Measurements from ENCODE around the gene ZNF396.
A peak's percentile ranks its signal among the peaks of the same experiment; 100 is the strongest.

Gene ZNF396

DNA sequence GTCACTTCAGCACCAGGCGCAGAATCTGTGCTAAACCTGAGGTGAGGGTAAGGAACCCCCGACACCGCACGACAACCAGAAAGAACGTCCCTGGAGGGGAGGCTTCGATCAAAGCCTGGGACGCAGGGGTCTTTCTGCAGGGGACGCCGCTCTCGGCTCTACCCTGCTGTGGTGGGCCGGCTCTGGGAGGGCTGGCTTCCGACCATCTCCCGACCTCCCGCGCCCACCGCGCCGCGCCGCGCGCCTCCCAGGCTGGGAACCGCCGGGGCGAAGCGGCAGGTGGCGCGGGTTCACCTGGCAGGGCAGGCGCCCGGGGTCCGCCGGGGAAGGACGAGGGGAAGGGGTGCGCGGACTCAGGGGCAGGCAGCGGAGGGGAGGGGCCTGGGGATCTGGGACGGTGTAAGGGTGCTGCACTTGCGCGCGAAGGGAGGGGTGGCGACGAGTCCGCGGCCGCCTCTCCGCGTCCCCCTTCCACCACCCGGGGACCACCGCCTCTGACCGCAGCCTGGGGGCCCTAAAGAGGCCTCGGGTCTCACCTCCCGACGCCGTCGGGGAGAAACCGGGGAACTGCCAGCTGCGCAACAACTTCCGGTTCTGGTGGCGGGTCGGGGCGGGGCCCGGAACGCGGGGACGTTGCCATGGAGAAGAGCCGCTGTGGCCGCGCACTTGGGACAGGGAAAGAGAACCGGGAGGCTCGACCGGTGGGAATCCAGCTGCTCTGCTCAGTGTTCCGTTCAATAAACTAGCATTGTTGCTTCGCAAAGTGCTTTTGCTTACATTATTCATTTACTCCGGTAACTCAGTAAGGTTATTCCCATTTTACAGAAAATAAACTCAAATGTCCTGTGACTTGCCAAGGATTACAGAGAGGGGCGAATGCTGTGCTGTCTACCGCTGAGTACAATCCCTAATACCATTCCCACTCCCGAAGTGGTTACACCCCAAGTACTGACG, at the start of gene ZNF396:
Gene ZNF396 (minus strand): TSS at position 596 of the 954 bp plus-strand sequence. CDS start 3,045 bp downstream, outside the sequence.
- DNase-seq (ENCODE audit: low read depth in 1 of 2, low spot score in 1 of 2) = peak; percentile 34 to 55

DNA sequence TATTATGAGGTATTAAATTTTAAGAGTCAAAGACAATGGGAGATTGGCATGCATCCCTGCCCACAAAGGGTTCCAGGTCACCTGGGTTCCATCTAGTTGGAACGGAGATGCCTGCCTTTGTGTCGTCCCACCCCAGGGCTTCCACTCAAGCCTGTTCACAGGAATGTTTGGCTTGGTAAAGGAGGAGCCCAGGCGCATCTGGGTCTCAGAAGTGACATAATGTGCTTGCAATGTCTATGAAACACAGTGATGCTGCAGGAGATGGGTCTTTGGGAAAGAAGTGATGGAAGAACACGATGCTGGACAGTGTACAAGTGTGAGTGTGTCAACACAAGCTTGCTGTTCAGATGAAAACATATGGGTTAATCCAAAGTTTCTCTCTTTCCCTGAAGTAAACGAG, 49.6 kb upstream of the ZNF396 start:
- no peak for DNase-seq (ENCODE audit: low read depth in 1 of 2, low spot score in 1 of 2)

DNA sequence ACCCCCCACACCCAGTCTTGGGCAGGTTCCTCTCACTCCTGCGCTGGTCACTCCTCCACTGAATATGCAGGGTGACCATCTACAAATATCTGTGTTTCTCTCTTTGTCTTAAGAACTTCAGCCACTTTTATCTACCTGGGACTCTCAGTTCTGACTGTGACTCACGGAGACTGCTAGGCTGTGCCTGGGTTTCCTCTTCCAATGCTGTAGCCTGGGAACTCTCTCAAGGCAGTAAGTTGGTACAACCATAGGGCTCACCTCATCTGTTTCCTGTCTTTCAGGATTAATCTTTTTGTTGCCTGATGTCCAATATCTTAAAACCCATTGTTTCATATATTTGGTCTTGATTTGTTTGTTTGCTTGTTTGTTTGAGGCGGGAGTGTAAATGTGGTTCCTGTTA, 47.2 kb upstream of the ZNF396 start:
- DNase-seq (ENCODE audit: low read depth in 1 of 2, low spot score in 1 of 2) = no peak

DNA sequence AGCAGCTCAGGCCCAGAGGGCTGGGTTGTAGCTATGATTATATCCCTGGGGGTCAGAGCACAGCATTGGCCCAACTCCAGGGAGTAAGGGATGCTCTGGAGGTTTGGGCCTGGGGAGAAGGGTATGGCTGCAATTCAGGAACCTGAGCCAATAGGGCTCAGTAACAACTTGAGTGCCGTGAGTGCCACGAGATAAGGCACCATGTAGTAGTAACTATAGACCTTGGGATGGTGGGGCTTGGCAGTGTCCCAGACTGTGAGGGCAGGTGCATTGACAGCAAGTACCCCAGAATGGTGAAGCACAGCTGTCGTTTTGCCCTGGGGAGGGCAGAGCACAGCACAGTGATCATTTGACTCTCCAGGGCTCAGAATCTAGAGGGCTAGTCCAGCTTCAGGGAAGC, 45.1 kb upstream of the ZNF396 start:
- DNase-seq (ENCODE audit: low read depth in 1 of 2, low spot score in 1 of 2) = no peak

DNA sequence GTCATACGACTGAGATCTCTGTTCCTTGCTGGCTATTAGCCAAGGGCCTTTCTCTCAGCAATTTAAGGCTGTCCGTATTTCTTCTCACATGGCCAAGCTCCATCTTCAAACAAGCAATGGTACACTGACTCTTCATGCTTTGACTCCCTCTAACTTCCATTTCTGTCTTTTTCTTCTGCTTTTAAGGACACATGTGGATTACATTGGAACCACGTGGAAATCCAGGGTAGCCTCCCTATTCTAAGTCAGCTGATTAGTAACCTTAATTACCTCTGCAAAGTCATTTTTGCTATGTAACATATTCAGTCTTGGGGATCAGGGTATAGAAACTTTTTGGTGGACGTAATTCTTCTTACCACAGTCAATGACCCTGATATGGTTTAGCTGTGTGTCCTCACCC, 41.5 kb upstream of the ZNF396 start:
- DNase-seq (ENCODE audit: low read depth in 1 of 2, low spot score in 1 of 2) = no peak

DNA sequence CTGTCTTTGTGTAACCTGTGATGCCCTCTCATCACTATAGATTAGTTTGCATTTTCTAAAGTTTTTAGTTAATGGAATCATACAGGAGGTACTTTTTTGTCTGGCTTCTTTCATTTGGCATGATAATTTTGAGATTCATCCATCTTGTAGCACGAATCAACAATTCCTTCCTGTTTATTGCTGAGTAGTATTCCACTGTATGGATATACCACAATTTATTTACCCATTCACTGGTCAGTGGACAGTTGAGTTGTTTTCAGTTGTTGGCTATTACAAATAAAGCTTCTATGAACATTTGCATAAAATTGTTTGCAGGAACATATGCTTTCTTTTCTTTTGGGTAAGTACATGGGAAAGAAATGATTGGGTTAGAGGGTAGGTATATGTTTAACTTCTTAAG, 40.1 kb upstream of the ZNF396 start:
- DNase-seq (ENCODE audit: low read depth in 1 of 2, low spot score in 1 of 2) = no peak

DNA sequence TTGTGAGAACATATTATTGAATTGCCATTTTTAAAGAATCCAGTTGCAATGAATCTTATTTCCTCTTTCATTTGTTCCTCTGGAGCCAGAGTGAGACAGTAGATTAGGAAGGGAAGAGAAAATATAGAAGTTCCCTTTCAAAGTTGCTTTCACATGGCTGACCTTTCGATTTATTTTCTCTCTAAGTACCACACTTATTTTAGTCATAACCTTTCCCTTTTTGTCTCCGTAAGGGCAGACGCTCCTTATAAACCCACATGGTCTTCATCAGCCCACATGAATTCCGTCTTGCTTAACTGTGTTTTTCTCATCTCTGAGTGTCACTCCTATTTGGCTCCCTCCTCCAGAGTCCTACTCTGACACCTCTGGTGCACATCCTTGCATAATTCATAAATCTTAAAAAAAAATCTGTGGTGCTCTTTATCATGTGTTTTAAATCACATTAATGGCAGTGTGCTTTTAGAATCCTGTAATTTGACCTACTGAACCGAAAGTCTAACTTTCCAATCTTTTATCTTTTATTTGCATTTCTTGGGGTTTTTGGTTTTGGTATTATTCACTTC, 38.5 kb upstream of the ZNF396 start:
- DNase-seq (ENCODE audit: low read depth in 1 of 2, low spot score in 1 of 2) = no peak

DNA sequence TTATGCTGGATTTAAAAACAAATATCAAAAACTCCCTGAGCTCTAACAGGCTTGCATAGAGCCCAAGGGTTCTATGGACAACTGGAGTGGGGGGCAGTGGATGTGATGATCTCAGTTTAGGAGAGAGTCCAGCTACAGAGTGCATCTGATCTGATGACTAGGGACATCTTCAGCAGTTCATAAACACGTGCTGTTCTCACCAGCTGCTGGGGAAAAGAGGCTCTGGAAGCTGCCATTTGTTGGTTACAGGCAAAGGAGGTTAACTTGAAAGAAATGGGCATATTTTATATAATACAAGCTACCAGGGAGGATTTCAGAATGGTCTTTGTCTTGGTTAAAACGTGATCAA, 36.0 kb upstream of the ZNF396 start:
- no peak for DNase-seq (ENCODE audit: low read depth in 1 of 2, low spot score in 1 of 2)

DNA sequence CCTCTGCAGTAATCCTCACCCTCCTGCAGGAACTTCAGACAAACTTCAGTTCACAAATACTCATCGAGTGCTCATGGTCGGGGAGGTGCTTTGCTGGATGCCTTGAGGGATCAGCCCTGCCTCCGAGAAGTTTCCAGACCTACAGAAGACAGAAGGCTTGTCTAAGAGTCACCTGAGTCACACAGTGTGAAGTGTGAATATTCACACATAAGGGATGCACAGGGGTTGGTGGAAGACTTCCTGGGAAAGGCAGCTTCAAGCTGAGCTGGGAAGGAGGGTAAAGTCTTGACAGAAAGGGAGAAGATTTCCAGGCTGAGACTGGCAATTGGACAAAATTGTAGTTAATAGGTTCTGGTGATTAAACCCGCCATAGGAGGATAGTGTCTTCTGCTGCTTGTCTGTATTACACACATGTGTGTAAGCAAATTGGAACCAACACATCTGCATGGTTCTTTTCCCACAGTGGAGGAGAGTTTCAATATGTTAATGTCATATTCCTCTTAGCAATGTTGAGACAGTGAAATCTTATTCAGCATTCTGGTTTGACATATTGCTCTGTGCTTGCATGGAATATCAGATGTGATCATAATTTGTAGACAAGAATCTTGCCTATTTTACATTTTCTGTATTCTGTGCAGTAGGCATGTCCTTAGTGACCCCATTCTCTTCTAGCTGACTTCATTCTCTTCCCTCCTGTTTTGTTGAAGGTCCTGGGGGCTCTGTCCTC, 34.7 kb upstream of the ZNF396 start:
- no peak for DNase-seq (ENCODE audit: low read depth in 1 of 2, low spot score in 1 of 2)

DNA sequence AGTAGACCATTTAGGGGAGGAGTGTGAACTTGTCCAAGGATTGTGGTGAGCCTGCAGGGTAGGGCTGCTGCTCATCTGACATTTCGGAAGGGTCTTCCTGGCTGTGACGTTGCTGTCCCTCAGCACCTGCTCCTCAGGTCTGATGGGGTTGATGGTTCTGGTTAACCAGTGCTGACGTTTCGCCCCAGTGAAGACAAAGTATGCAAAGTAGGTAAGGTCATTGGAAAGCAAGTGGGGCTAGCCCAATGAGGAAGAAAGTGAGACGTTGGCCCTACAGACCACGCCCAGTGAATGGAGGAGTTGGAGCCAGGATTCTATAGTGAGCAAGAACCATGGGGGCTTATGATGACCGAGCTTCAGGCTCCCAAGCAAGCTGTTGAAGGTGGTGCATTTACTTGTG, 33.4 kb upstream of the ZNF396 start:
- DNase-seq (ENCODE audit: low read depth in 1 of 2, low spot score in 1 of 2) = no peak

DNA sequence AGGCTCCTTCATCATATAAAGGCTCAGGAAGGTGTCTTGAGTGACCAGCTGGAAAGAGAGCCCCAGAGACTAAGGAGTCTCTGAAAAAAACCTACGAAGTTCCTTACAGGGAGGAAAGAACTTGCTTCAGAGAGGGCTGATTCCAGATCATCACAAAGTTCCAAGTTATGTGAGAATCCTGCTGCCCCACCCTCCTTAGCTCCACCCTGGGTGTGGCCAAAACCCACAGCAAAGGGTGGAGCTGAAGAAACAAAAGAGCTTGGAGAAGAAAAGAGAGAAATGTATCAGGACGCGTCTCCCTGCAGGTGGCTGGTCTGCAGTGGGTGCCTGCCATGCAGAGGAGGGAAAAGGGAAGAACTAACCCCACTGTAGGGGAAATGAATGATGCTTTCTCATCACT, 32.8 kb upstream of the ZNF396 start:
- no peak for DNase-seq (ENCODE audit: low read depth in 1 of 2, low spot score in 1 of 2)

DNA sequence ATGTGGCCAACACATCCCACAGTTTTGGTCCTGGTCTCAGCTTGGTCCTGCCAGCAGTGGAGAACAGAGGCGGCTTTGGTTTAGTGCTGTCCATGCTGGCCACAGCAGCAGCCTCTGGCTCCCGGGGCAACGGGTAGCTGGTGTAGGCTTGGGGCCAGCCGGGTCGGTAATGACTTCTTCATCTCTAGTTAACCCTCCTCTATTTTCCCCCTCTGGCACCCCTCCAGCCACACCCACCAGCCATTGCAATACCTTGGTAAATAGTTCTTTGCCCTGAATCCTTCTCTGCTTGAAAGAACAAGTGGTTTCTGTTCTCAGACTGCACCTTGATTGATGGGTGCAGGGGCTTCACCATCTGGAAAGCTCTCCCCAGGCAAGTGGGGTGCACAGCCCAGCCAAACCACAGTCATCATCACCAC, 31.7 kb upstream of the ZNF396 start:
- no peak for DNase-seq (ENCODE audit: low read depth in 1 of 2, low spot score in 1 of 2)

DNA sequence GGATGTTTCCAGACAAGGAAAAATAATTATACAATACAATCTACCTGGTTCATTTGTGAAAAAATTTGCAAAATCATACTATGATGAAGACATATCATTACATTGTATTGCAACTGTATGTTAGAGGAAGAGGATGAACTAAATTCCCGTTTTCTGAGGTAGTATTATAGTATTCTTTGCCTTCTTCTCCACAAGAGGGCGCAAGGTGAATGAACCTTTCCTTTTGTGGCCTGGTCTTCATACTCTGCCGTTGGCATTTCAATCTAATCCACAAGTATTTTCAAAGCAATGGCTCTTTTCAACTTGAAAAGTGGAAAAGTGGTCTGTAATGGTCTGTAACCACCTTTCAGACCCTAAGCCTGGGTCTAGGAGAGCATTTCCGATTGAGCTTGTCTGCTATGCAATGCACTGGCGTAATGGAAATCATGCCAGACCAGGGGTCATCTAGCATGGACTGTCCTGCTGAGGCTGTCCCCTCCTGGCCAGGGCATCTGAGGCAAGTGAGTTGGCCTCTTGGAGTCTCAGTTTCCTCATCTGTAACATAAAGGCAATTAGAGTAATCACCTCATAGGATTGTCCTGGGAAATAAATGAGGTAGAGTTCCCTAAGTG, 30.8 kb upstream of the ZNF396 start:
- peak in 1 of 2 donors; percentile 62 for DNase-seq (ENCODE audit: low read depth in 1 of 2, low spot score in 1 of 2)

DNA sequence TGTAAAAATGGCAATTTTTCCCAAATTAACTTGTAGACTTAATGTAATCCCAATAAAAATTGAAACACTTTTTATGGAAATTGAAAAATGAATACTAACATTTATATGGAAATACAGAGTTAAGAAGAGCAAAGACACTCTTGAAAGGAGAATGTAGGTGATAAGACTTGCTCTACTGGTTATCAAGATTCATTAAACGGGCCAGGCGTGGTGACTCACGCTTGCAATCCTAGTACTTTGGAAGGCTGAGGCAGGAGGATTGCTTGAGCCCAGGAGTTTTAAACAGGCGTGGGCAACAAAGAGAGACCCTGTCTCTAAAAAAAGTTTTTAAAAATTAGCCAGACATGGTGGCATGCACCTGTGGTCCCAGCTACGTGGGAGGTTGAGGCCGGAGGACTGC, 29.5 kb upstream of the ZNF396 start:
- DNase-seq (ENCODE audit: low read depth in 1 of 2, low spot score in 1 of 2) = no peak

DNA sequence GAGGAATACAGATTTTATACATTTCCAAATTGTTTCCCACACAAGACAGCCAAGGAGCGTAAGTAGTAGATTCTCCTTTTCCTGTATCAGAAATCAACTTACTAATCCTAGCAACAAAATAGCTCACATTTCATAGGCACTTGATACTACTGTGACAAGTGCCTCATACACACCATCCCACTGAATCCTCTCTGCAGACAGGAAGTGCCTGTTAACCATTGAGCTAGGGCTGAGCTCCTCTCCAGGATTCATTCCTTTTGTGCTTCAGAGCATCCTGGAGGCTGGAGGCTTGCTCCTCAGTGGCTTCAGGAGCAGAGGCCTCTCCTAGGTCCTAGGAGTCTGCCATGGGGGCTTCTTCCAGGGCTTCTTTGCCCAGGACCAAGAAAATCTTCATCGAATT, 20.8 kb upstream of the ZNF396 start:
- no peak for DNase-seq (ENCODE audit: low read depth in 1 of 2, low spot score in 1 of 2)

DNA sequence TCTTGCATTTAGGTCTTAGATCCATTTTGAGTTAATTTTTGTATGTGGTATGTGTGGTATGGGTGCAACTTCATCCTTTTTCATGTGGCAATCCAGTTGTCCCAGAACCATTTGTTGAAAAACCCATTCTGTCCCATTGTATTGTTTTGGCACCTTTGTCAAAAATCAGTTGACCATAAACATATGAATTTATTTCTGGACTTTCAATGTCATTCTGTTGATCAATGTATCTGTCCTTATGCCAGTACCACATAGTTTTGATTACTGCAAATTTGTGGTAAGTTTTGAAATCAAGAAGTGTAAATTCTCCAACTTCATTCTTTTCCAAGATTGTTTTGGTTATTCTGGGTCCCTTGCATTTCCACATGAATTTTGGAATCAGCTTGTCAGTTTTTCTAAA, 16.6 kb upstream of the ZNF396 start:
- no peak for DNase-seq (ENCODE audit: low read depth in 1 of 2, low spot score in 1 of 2)

DNA sequence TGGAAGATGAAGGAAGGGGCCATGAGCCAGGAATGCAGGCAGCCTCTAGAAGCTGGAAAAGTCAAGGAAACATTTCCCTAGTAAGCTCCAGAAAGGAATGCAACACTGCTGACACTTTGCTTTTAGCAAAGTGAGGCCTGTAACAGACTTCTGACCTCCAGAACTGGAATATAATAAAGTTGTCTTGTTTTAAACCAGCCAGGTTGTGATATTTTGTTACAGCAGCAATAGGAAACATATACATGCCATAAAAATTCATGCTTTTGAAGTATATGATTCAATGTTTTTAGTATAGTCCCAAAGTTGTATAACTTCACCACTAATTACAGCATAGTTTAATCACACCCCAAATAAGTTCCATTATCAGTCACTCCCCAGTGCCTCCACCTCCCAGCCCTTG, 15.2 kb upstream of the ZNF396 start:
- DNase-seq (ENCODE audit: low read depth in 1 of 2, low spot score in 1 of 2) = no peak

DNA sequence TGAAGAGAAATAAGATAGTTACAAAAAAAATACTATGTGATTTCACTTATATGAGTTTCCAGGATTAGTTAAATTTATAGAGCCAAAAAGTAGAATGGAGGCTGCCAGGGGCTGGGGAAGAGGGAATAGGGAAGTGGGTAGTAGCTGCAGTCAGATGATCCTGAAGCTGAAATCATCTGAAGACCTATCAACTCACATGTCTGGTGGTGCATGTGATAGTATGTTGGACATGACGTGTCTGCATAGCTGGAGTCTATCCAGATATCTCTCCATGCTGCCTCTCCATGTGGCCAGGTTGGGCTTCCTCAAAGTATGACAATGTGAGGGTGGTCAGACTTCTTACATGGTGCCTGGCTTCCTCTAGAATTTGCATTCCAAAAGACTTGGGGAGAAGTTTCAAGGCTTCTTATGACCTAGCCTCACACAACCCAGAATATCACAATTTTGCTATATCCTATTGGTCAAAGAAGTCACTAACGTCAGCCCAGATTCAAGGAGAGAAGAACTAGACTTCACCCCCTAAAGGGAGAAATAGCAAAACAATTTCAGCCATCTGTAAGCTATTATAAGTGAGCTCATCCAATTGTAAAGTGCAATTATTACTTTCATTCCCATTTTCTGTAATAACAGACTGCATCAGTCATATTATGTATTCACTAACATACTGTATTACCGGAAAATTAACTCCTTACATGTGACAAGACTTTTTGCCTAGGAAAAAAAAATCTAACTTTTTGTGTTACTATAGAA, 14.0 kb upstream of the ZNF396 start:
- no peak for DNase-seq (ENCODE audit: low read depth in 1 of 2, low spot score in 1 of 2)

DNA sequence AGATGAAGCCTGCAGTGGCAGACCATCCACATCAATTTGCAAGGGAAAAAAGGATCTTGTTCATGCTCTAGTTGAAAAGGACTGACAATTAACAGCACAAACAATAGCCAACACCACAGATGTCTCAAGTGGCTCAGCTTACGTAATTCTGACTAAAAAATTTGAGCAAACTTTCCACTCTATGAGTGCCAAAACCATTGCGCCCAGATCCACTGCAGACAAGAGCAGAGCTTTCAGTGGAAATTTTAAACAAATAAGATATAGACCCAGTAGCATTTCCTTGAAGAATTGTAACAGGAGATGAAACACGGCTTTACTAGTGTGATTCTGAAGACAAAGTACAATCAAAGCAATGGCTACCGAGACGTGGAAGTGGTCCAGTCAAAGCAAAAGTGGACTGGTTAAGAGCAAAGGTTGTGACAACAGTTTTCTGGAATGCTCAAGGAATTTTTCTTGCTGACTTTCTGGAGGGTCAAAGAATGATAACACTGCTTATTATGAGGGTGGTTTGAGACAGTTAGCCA, 12.0 kb upstream of the ZNF396 start:
- no peak for DNase-seq (ENCODE audit: low read depth in 1 of 2, low spot score in 1 of 2)

DNA sequence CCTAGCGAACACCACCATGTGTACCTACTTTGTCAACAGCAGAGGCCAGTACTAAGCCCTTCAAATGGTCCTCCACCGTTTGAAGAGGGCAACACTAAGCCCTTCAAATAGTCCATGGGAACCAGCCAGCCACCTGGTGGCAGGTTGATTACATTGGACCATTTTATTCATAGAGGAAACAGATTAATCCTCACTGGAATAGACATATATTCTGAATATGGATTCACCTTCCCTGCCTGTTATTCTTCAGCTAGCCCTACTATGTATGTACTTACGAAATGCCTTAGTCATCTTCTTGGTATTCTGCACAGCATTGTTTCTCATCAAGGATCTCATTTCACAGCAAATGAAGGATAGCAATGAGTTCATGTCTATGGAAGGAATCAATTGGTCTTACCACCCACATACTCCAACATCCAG, 10.0 kb upstream of the ZNF396 start:
- DNase-seq (ENCODE audit: low read depth in 1 of 2, low spot score in 1 of 2) = no peak

Data from activated CD4-positive, alpha-beta T cell treated with anti-CD3 and anti-CD28 coated beads, Interleukin-2, amount 50 U/mL, for 24 hours (primary cell).